Non-pigmented ciliary epithelial cell (primary cell): Measurements from ENCODE around the gene SLC39A13.
A peak's percentile ranks its signal among the peaks of the same experiment; 100 is the strongest.

Experiments
- DNase-seq: peaks from one replicate; pipeline ENCODE4 v3.0.0-alpha.2; 2010; ENCODE audit warnings: low read depth

Gene SLC39A13

GRCh38 chr11:47453365-47453764 is 45.0 kb downstream of the SLC39A13 start:
- no peak for DNase-seq

GRCh38 chr11:47454258-47454671 is 45.9 kb downstream of the SLC39A13 start:
- peak; percentile 47 for DNase-seq

- no peak for DNase-seq
Observed at GRCh38 chr11:47460571-47461235, 52.3 kb downstream of the SLC39A13 start.

- DNase-seq: no peak
Observed at GRCh38 chr11:47461876-47462275, 53.5 kb downstream of the SLC39A13 start.

GRCh38 chr11:47464483-47464882 is 56.1 kb downstream of the SLC39A13 start:
- no peak for DNase-seq
